Measurements from ENCODE around the gene IFT74. TPM values are rescaled to one million over a fixed set of nuclear protein-coding genes. Genes with fewer than 3 reads are reported as not detected.

IFT74 gene
- total RNA-seq, 1 experiment from 2014 or later = 15.2 TPM

GRCh38 chr9:27029186-27029585, 73.0 kb downstream of the IFT74 start (continued):
- TF ChIP-seq ZNF512 (CRISPR knock-in tag; IDR thresholded peaks at IDR 0.05; ENCODE audit: borderline replicate concordance) (no peak), CREM (CRISPR knock-in tag; IDR thresholded peaks at IDR 0.05) (no peak), NR3C1 (CRISPR knock-in tag; conservative IDR thresholded peaks at IDR 0.05; ENCODE audit: low read depth) (no peak), JAZF1 (CRISPR knock-in tag; IDR thresholded peaks at IDR 0.05) (no peak), E2F1 (CRISPR knock-in tag; IDR thresholded peaks at IDR 0.05) (no peak), ZNF671 (CRISPR knock-in tag; IDR thresholded peaks at IDR 0.05) (no peak), CTCF (IDR thresholded peaks at IDR 0.05) (no peak), EMX1 (CRISPR knock-in tag; IDR thresholded peaks at IDR 0.05) (no peak), NFATC4 (CRISPR knock-in tag; IDR thresholded peaks at IDR 0.05) (no peak), NFYB (CRISPR knock-in tag; conservative IDR thresholded peaks at IDR 0.05; ENCODE audit: low read depth) (no peak), ZMAT4 (CRISPR knock-in tag; IDR thresholded peaks at IDR 0.05) (no peak), ATF3 (CRISPR knock-in tag; conservative IDR thresholded peaks at IDR 0.05) (no peak), IRF2 (CRISPR knock-in tag; IDR thresholded peaks at IDR 0.05; ENCODE audit: borderline replicate concordance, low read depth) (no peak), MLX (CRISPR knock-in tag; IDR thresholded peaks at IDR 0.05) (no peak)

- no peak overlapping the region for H3K4me3 Mint-ChIP-seq
- peak; percentile 38; the same call in 1 of the 2 replicates for ATAC-seq
- DNase-seq (ENCODE audit: low spot score) = peak; percentile 65
- H3K36me3 Mint-ChIP-seq = 0 out of 2 replicates have a peak, but pooled peaks cover 2% of the 10 kb centered on the region
- ChIA-PET POLR2A (no interaction called here), CTCF (interaction anchor here (1.0 to 1.1 kb wide), 2 partner anchors 15 to 127 kb away, joined by 3 read pairs; no protein-coding TSS in a partner anchor)
- 0 out of 2 replicates have a peak, but pooled peaks cover 3% of the 10 kb centered on the region for H3K9me3 Mint-ChIP-seq
- H3K27ac Mint-ChIP-seq = no peak overlapping the region
- TF ChIP-seq EMX1 (CRISPR knock-in tag; IDR thresholded peaks at IDR 0.05) (no peak), ELF4 (CRISPR knock-in tag; IDR thresholded peaks at IDR 0.05; ENCODE audit: low read depth) (no peak), CTCF (IDR thresholded peaks at IDR 0.05) (peak; percentile 54; the same call in 1 of the 2 replicates)
- no peaks in the 10 kb centered on the region for H3K4me1 Mint-ChIP-seq
- H3K27me3 Mint-ChIP-seq (ENCODE audit: low read depth) = no peaks in the 10 kb centered on the region
These were observed 77.7 kb downstream of the IFT74 start for GRCh38 chr9:27033815-27034403.

Data from WTC11 (cell line).